GM18868 (cell line): ENCODE data around the gene KRTAP10-7.
"Not testable (repeated sequence)": the region's sequence is repeated elsewhere in the genome, so short reads cannot be mapped to it uniquely, and the experiment has no call there.

Experiments
- ATAC-seq: cut with Tn5 transposase; IDR thresholded peaks from one replicate; pipeline ENCODE4 v1.9.1; 2021; ENCODE audit warnings: mild to moderate bottlenecking, moderate library complexity; ENCODE audit not compliant: unreplicated experiment

The KRTAP10-7 gene

DNA sequence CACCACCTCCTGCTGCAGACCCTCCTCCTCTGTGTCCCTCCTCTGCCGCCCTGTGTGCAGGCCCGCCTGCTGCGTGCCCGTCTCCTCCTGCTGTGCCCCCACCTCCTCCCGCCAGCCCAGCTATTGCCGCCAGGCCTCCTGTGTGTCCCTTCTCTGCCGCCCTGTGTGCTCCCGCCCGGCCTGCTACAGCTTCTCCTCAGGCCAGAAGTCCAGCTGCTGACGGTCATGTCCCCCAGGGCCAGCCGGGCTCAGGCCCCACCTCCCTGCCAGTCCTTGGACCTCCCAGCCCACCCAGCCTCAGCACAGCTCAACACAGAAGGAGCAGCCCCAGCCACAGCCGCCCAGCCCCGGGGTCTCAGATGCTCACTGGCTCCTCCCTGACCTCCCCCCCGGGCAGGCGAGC is 27.4 kb downstream of the KRTAP10-7 start:
- ATAC-seq, result not testable (repeated sequence)

GRCh38 chr21:44628707-44629391 is 28.5 kb downstream of the KRTAP10-7 start:
- no peak for ATAC-seq

DNA sequence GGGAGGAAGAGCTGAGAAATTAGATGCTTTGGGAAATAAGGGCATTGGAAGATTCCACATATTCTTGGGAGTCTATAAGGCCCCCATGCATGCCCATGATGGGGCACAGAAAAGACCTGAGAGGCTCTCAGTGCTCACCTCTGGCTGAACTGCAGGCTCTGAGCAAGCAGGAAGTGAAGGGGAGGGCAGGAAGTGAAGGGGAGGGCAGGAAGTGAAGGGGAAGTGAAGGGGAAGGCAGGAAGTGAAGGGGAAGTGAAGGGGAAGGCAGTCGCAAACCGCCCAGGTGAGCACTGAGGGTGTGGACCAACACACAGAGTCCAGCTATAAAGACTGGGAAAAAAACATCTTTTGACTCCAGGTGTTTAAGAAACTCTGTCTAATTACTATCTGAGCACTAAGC is 30.0 kb downstream of the KRTAP10-7 start:
- no peak for ATAC-seq

DNA sequence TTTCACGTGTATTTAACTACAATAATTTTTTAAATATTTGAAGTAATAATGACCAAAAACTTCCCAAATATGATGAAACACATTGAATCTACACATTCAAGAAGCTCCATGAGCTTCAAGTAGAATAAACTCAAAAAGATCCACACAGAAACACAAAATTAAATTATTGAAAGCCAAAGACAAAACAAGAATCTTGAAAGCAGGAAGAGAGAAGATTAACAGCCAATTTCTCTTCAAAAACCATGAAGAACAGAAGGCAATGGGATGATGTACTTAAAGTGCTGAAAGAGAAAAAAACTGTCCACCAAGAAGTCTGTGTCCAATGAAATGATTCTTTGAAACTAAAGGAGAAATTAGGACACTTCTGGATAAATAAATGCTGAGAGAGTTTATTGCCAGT is 31.7 kb downstream of the KRTAP10-7 start:
- ATAC-seq, result no peak

DNA sequence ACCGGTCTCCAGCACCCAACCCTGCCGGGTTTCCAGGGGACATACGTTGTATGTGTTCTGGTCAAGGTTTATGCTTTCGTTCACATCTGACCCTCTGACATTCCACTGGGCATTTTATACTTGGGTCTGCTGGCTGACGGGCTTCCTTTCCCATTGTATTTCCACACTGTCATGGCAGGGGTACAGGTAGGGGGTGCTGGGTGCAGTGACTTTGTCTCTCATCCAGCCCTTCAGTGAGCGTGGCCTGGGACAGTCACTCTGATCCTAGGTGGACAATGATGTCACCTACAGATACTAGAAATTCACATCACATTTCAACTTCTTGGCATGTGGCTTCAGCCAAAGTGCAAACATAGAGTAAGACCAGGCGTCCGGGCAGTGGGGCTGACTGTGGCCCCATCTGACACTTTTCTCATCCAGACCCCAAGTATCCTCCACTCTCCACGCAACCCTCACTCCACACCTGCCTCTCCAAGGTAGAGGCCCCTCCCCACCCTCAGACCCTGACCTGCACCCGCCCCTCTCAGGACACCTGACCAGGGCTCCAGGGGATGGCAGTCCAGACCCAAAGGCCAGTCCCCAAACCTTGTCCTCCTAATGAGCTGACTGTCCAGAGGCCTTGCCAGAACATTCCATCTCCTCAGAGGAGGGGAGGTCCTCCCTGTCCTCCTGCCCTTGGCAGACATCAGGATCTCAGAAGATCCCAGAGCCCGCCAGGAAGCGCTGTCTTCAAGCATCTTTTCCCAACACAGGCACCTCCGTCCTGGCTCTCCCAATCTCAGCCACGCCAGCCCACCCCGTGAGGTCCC is 36.0 kb downstream of the KRTAP10-7 start:
- no peak for ATAC-seq

DNA sequence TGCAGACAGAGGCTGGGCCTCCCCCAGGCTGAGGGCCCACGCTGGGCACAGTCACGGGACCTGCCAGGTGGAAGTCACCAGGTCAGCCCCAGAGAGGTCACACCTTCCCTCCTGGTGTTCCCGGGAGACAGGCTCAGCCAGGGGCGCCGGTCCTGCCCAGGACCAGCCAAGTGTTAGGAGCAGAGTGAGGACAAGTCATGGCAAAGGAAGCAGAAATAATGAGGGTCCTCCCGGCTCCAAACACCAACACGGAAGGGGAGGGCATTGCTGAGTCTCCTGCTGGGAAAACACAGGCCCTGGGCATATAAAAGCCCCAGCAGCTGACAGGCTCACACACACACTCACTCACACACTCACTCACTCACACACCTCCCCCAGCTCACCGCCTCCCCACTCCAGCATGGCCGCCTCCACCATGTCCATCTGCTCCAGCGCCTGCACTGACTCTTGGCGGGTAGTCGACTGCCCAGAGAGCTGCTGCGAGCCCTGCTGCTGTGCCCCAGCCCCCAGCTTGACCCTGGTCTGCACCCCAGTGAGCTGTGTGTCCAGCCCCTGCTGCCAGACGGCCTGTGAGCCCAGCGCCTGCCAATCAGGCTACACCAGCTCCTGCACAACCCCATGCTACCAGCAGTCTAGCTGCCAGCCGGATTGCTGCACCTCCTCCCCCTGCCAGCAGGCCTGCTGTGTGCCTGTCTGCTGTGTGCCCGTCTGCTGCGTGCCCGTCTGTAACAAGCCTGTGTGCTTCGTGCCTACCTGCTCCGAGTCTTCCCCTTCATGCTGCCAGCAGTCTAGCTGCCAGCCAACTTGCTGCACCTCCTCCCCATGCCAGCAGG is 36.8 kb downstream of the KRTAP10-7 start, which contains the start of gene KRTAP10-10:
KRTAP10-10 (plus strand) TSS at position 339 of the 833 bp plus-strand sequence; CDS start at position 401, 62 bp downstream.
- no peak for ATAC-seq

DNA sequence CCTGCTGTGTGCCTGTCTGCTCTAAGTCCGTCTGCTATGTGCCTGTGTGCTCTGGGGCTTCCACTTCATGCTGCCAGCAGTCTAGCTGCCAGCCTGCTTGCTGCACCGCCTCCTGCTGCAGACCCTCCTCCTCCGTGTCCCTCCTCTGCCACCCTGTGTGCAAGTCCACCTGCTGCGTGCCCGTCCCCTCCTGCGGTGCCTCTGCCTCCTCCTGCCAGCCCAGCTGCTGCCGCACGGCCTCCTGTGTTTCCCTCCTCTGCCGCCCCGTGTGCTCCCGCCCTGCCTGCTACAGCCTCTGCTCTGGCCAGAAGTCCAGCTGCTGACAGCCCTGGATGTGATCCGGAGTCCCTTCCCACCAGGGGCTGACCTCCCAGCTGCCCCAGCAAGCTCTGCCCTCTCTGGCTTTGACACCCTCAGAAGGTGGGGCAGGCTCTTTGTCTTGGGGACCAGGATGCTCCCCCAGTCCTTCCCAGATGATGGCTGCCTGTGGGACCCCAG is 37.5 kb downstream of the KRTAP10-7 start:
- ATAC-seq, result not testable (repeated sequence)

GRCh38 chr21:44638506-44639330 is 38.3 kb downstream of the KRTAP10-7 start:
- ATAC-seq, result not testable (repeated sequence)

- ATAC-seq, result no peak
These were observed 38.9 kb downstream of the KRTAP10-7 start for GRCh38 chr21:44639331-44639655.

GRCh38 chr21:44640761-44641160 is 40.4 kb downstream of the KRTAP10-7 start:
- no peak for ATAC-seq

DNA sequence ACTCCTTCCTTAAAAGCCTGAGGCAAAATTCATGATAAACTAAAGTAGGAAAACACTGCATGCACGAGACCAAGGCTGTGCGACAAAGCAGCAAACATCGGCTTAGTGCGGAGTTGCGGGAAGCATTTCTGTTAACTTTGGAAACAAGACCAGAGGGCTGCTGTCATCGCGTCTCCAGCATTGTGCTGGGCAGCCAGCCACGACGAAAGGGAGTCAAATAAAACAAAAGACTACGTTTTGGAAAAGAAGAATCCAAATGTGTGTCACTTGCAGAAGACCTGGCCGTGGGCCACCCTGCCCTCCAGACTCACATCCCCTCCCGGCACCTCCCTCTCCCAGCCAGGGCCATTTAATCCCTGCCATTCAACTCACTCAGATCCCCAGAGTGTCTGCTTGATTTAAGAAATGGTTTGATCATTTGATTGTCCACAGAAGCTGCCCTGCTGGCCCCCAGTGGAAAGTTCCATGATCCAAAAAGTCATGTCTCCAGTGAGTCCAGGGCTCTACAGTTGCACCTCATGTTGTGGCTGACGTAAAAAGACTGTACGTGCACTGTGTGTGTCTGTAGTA is 43.4 kb downstream of the KRTAP10-7 start:
- ATAC-seq, result no peak

- ATAC-seq, result no peak
These were observed 44.5 kb downstream of the KRTAP10-7 start for GRCh38 chr21:44644878-44645277.

- ATAC-seq, result not testable (repeated sequence)
These were observed 46.2 kb downstream of the KRTAP10-7 start, which contains the start of gene KRTAP10-11 for GRCh38 chr21:44646366-44647221. Gene KRTAP10-11, plus strand, starts transcription at chr21:44646414. Its CDS starts 45 bp downstream, at chr21:44646459.

GRCh38 chr21:44647222-44647552 is 46.8 kb downstream of the KRTAP10-7 start:
- no peak for ATAC-seq

- ATAC-seq, result no peak
These were observed 48.3 kb downstream of the KRTAP10-7 start for GRCh38 chr21:44648557-44649311.

- ATAC-seq, result no peak
These were observed 49.2 kb downstream of the KRTAP10-7 start for GRCh38 chr21:44649521-44650100.

DNA sequence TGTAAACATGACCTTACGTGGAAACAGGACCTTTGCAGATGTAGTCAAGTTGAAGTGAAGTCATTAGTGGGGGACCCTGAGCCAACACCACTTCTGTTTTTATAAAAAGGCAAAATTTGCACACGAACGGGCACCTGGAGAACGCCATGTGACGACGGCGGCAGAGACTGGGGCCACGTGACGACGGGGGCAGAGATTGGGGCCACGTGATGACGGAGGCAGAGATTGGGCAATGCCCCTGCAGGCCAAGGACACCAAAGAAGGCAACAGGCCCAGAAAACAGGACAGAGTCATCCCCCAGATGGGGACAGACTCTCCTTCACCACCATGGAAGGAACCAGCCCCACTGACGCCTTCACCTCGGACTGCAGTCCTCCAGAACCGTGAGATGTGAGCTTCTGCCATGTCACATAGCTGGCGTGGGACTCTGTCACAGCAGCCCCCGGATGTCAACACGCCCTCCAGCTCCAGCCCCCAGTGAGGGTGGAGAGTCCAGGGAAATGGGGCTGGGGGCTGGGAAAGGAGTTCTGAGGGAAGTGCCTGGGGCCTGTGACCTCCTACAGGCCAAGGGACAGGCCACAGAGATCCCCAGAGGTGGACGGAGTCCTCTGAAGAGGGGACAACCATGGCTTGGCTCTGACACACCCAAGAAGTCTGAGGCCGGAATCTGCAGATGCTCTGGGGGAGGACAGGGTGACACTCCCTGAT is 50.0 kb downstream of the KRTAP10-7 start:
- ATAC-seq, result no peak
